Measurements from ENCODE around the gene MARCHF2. TPM values are rescaled to one million over a fixed set of nuclear protein-coding genes. Genes with fewer than 3 reads are reported as not detected.
"Not testable (repeated sequence)": the region's sequence is repeated elsewhere in the genome, so short reads cannot be mapped to it uniquely, and the experiment has no call there.

MARCHF2 gene
- total and polyA plus RNA-seq, 4 donors: 26.7 to 81.5 (median 47.8) TPM

- TF ChIP-seq CTCF (IDR thresholded peaks at IDR 0.05; ENCODE audit: control extremely low read depth, extremely low read depth): no peak
- Histone ChIP-seq H3K9ac (ENCODE audit: insufficient read depth in 1 of 2, low read length in 2 of 2) (no peak overlapping the region), H3K27ac (ENCODE audit: low read depth in 1 of 2, low read length in 1 of 2) (no peak overlapping the region), H3K9me3 (ENCODE audit: control insufficient read depth in 4 of 4, insufficient read depth in 3 of 4, low read length in 3 of 4) (no peaks in the 10 kb centered on the region), H3K4me1 (ENCODE audit: control insufficient read depth in 5 of 5, insufficient read depth in 5 of 5, low read length in 5 of 5) (peaks cover 5 to 31% (median 17%) of the 10 kb centered on the region in 5 donors), H3K27me3 (ENCODE audit: control insufficient read depth in 3 of 3, insufficient read depth in 3 of 3, low read length in 2 of 3) (peaks cover 0 to 2% (median 0%) of the 10 kb centered on the region in 3 donors), H3K4me3 (no peak overlapping the region), H3K36me3 (ENCODE audit: control insufficient read depth in 4 of 4, insufficient read depth in 4 of 4, low read length in 4 of 4) (peaks cover 2 to 8% (median 5%) of the 10 kb centered on the region in 4 donors)
- 80 to 83% methylated on average over 28 of the region's 28 CpGs for WGBS, 2 donors
- ATAC-seq (ENCODE audit: insufficient read depth, low FRiP score): no peak
- DNase-seq: no peak
Measured at GRCh38 chr19:8371011-8371804, 41.9 kb upstream of the MARCHF2 start.

- ATAC-seq (ENCODE audit: insufficient read depth, low FRiP score) (no peak), DNase-seq (no peak)
- Histone ChIP-seq H3K27ac (ENCODE audit: low read depth in 1 of 2, low read length in 1 of 2) (no peak overlapping the region), H3K27me3 (ENCODE audit: control insufficient read depth in 3 of 3, insufficient read depth in 3 of 3, low read length in 2 of 3) (no peaks in the 10 kb centered on the region), H3K9ac (ENCODE audit: insufficient read depth in 1 of 2, low read length in 2 of 2) (no peak overlapping the region), H3K9me3 (ENCODE audit: control insufficient read depth in 4 of 4, insufficient read depth in 3 of 4, low read length in 3 of 4) (no peaks in the 10 kb centered on the region), H3K36me3 (ENCODE audit: control insufficient read depth in 4 of 4, insufficient read depth in 4 of 4, low read length in 4 of 4) (peaks cover 2 to 8% (median 5%) of the 10 kb centered on the region in 4 donors), H3K4me1 (ENCODE audit: control insufficient read depth in 5 of 5, insufficient read depth in 5 of 5, low read length in 5 of 5) (peaks cover 0 to 5% (median 0%) of the 10 kb centered on the region in 5 donors), H3K4me3 (no peak overlapping the region)
- 85 to 91% methylated on average over 26 of the region's 26 CpGs for WGBS, 2 donors
- TF ChIP-seq CTCF (IDR thresholded peaks at IDR 0.05; ENCODE audit: control extremely low read depth, extremely low read depth): no peak
Measured at GRCh38 chr19:8373867-8374813, 39.0 kb upstream of the MARCHF2 start.

GRCh38 chr19:8375766-8376165 is 37.3 kb upstream of the MARCHF2 start:
- H3K36me3 ChIP-seq (ENCODE audit: control insufficient read depth in 4 of 4, insufficient read depth in 4 of 4, low read length in 4 of 4); DNase-seq; H3K4me1 ChIP-seq (ENCODE audit: control insufficient read depth in 5 of 5, insufficient read depth in 5 of 5, low read length in 5 of 5); H3K27me3 ChIP-seq (ENCODE audit: control insufficient read depth in 3 of 3, insufficient read depth in 3 of 3, low read length in 2 of 3); H3K9ac ChIP-seq (ENCODE audit: insufficient read depth in 1 of 2, low read length in 2 of 2); H3K27ac ChIP-seq (ENCODE audit: low read depth in 1 of 2, low read length in 1 of 2); ATAC-seq (ENCODE audit: insufficient read depth, low FRiP score); H3K4me3 ChIP-seq; H3K9me3 ChIP-seq (ENCODE audit: control insufficient read depth in 4 of 4, insufficient read depth in 3 of 4, low read length in 3 of 4): not testable (repeated sequence)
- WGBS, 2 donors: 97% methylated on average over 32 of the region's 32 CpGs

- not testable (repeated sequence) for H3K27ac ChIP-seq (ENCODE audit: low read depth in 1 of 2, low read length in 1 of 2); H3K4me1 ChIP-seq (ENCODE audit: control insufficient read depth in 5 of 5, insufficient read depth in 5 of 5, low read length in 5 of 5); H3K4me3 ChIP-seq; H3K27me3 ChIP-seq (ENCODE audit: control insufficient read depth in 3 of 3, insufficient read depth in 3 of 3, low read length in 2 of 3); H3K36me3 ChIP-seq (ENCODE audit: control insufficient read depth in 4 of 4, insufficient read depth in 4 of 4, low read length in 4 of 4); H3K9ac ChIP-seq (ENCODE audit: insufficient read depth in 1 of 2, low read length in 2 of 2); DNase-seq; H3K9me3 ChIP-seq (ENCODE audit: control insufficient read depth in 4 of 4, insufficient read depth in 3 of 4, low read length in 3 of 4); ATAC-seq (ENCODE audit: insufficient read depth, low FRiP score)
- 90 to 96% methylated on average over 10 of the region's 10 CpGs for WGBS, 2 donors
Measured at GRCh38 chr19:8376373-8376974, 36.6 kb upstream of the MARCHF2 start.

Data from lung (tissue), 12 donors.